Keratinocyte (primary cell): ENCODE data around the gene DNAJA3. TPM values are rescaled to one million over a fixed set of nuclear protein-coding genes. Genes with fewer than 3 reads are reported as not detected.

ENCODE experiments used
- DNase-seq: peaks from one replicate; pipeline ENCODE4 v3.0.0-alpha.2; 2011; ENCODE audit warnings: low read depth, missing footprints, low spot score
- FAIRE-seq: peaks from 2 replicates; lab custom pipeline; 2011; peaks lifted over from hg19 to GRCh38; lab: Jason Lieb, UNC
- H2AFZ ChIP-seq: 2 replicates; pipeline ENCODE4 v1.6.0; 2012; ENCODE audit warnings: low read length, control low read depth, inconsistent platforms; ENCODE audit not compliant: control insufficient read depth
- H3K27ac ChIP-seq: 2 replicates; pipeline ENCODE4 v1.5.1; 2011; ENCODE audit warnings: low read length; ENCODE audit not compliant: control insufficient read depth, insufficient read depth
- H3K27me3 ChIP-seq: 3 replicates; pipeline ENCODE4 v1.6.0; 2011; ENCODE audit warnings: low read length; ENCODE audit not compliant: control insufficient read depth, insufficient read depth; ENCODE audit errors: extremely low read depth
- H3K36me3 ChIP-seq, 2 experiments: 2 replicates in 1 of 2; 3 replicates in 1 of 2; pipeline ENCODE4 v1.5.1; 2011; ENCODE audit warnings: low read length in 2 of 2, mild to moderate bottlenecking in 1 of 2; ENCODE audit not compliant: control insufficient read depth in 2 of 2, insufficient read depth in 2 of 2; ENCODE audit errors: extremely low read depth in 1 of 2
- H3K4me1 ChIP-seq: 3 replicates; pipeline ENCODE4 v1.5.1; 2011; ENCODE audit warnings: low read length; ENCODE audit not compliant: control insufficient read depth, insufficient read depth; ENCODE audit errors: extremely low read depth
- H3K4me2 ChIP-seq: 3 replicates; pipeline ENCODE4 v1.6.0; 2011; ENCODE audit warnings: low read depth, low read length; ENCODE audit not compliant: control insufficient read depth, insufficient read depth; ENCODE audit errors: extremely low read depth
- H3K4me3 ChIP-seq, 3 experiments: fragments of 200-600 bp in 1 of 3; sonication (generic) in 1 of 3; 2 replicates in 2 of 3; 3 replicates in 1 of 3; pipeline ENCODE4 v1.5.1; 2011 to 2016; ENCODE audit warnings: low read length in 3 of 3, mild to moderate bottlenecking in 3 of 3, control low read depth in 2 of 3, inconsistent platforms in 1 of 3, low read depth in 1 of 3, mixed read lengths in 1 of 3, mixed run types in 1 of 3, moderate library complexity in 1 of 3; ENCODE audit not compliant: control insufficient read depth in 2 of 3, insufficient read depth in 2 of 3; ENCODE audit errors: extremely low read depth in 1 of 3
- H3K79me2 ChIP-seq: 2 replicates; pipeline ENCODE4 v1.6.0; 2012; ENCODE audit warnings: low read length; ENCODE audit not compliant: control insufficient read depth, insufficient read depth
- H3K9ac ChIP-seq: 3 replicates; pipeline ENCODE4 v1.6.0; 2011; ENCODE audit warnings: low read length; ENCODE audit not compliant: control insufficient read depth, insufficient read depth; ENCODE audit errors: extremely low read depth
- H3K9me1 ChIP-seq: 3 replicates; pipeline ENCODE4 v1.6.0; 2011; ENCODE audit warnings: low read length; ENCODE audit not compliant: control insufficient read depth, insufficient read depth; ENCODE audit errors: extremely low read depth
- H3K9me3 ChIP-seq: 2 replicates; pipeline ENCODE4 v1.5.1; 2012; ENCODE audit warnings: low read depth, low read length; ENCODE audit not compliant: control insufficient read depth
- H4K20me1 ChIP-seq: 3 replicates; pipeline ENCODE4 v1.6.0; 2011; ENCODE audit warnings: low read length; ENCODE audit not compliant: control insufficient read depth, insufficient read depth; ENCODE audit errors: extremely low read depth
- CTCF ChIP-seq, 3 experiments: IDR thresholded peaks in 1 of 3; conservative IDR thresholded peaks in 1 of 3; optimal IDR thresholded peaks in 1 of 3; 2 replicates in 2 of 3; 3 replicates in 1 of 3; pipeline versions ENCODE3 to v1.5.1; 2011; ENCODE audit warnings: low read length in 3 of 3, mild to moderate bottlenecking in 3 of 3, moderate library complexity in 2 of 3, control low read depth in 1 of 3, inconsistent platforms in 1 of 3; ENCODE audit not compliant: insufficient read depth in 2 of 3; ENCODE audit errors: extremely low read depth in 1 of 3
- EZH2 ChIP-seq: IDR thresholded peaks from one replicate; pipeline ENCODE4 v1.6.1; 2012; ENCODE audit warnings: inconsistent platforms, mild to moderate bottlenecking, low read length, moderate library complexity
- dilution Hi-C: fragments of 300-500 bp; cut with MboI; formaldehyde crosslinking; loops from one replicate; pipeline ENCODE4 v1.7.0; 2020; ENCODE audit warnings: low sequenced_read_pairs; ENCODE audit not compliant: extremely low pct_ligation_motif_present
- polyA plus RNA-seq, 5 experiments: library from polyadenylated mRNA; depleted of rRNA in 3 of 5; stranded (reverse) in 3 of 5; stranded (forward) in 1 of 5; unstranded in 1 of 5; fragments of >200 nt; gene quantifications; 1 replicate in 1 of 5; 2 replicates in 3 of 5; 3 replicates in 1 of 5; pipeline versions ENCODE4 v1.2.1 to v1.2.3, GENCODE V29; 2011 to 2012; ENCODE audit warnings: missing spikeins in 2 of 5, low read depth in 1 of 5, low replicate concordance in 1 of 5

The DNAJA3 gene
- polyA plus RNA-seq, 1 donor (not counting 4 experiments of a cell fraction or from before 2014, with no cell fraction given): 48.4 TPM

GRCh38 chr16:4387781-4388180 is 37.9 kb upstream of the DNAJA3 start:
- H3K79me2 ChIP-seq: no peaks in the 10 kb centered on the region
- H3K36me3 ChIP-seq: peaks cover 3 to 28% of the 10 kb centered on the region in 2 experiments
- no peak for TF ChIP-seq CTCF (optimal IDR thresholded peaks at IDR 0.05 in 1 of 3, IDR thresholded peaks at IDR 0.05 in 1 of 3, conservative IDR thresholded peaks at IDR 0.05 in 1 of 3; ENCODE audit: extremely low read depth in 1 of 3, insufficient read depth in 2 of 3, low read length in 3 of 3)
- no peak for TF ChIP-seq EZH2
- no peak overlapping the region for H3K4me3 ChIP-seq
- H3K27ac ChIP-seq: no peak overlapping the region
- H4K20me1 ChIP-seq: peaks cover 3% of the 10 kb centered on the region
- no peaks in the 10 kb centered on the region for H3K27me3 ChIP-seq
- H3K9ac ChIP-seq: no peak overlapping the region
- H3K9me1 ChIP-seq: no peaks in the 10 kb centered on the region
- dilution Hi-C loops: no loop called here
- H3K4me2 ChIP-seq: no peak overlapping the region
- peaks cover 5% of the 10 kb centered on the region for H3K4me1 ChIP-seq
- no peak overlapping the region for H2AFZ ChIP-seq
- FAIRE-seq: no peak
- no peaks in the 10 kb centered on the region for H3K9me3 ChIP-seq
- no peak for DNase-seq

GRCh38 chr16:4388271-4389021 is 37.2 kb upstream of the DNAJA3 start:
- no peak overlapping the region for H3K27ac ChIP-seq
- H3K36me3 ChIP-seq: peaks cover 9 to 27% of the 10 kb centered on the region in 2 experiments

More at GRCh38 chr16:4388271-4389021, 37.2 kb upstream of the DNAJA3 start:
- no peak overlapping the region for H3K9ac ChIP-seq
- H3K4me1 ChIP-seq: peaks cover 11% of the 10 kb centered on the region
- peaks cover 3% of the 10 kb centered on the region for H4K20me1 ChIP-seq
- no peak for FAIRE-seq
- H3K4me2 ChIP-seq: no peak overlapping the region
- dilution Hi-C loops: no loop called here
- H3K79me2 ChIP-seq: no peaks in the 10 kb centered on the region
- no peak overlapping the region for H2AFZ ChIP-seq
- H3K9me1 ChIP-seq: no peaks in the 10 kb centered on the region
- H3K27me3 ChIP-seq: no peaks in the 10 kb centered on the region
- no peaks in the 10 kb centered on the region for H3K9me3 ChIP-seq
- TF ChIP-seq CTCF (optimal IDR thresholded peaks at IDR 0.05 in 1 of 3, IDR thresholded peaks at IDR 0.05 in 1 of 3, conservative IDR thresholded peaks at IDR 0.05 in 1 of 3; ENCODE audit: extremely low read depth in 1 of 3, insufficient read depth in 2 of 3, low read length in 3 of 3) (no peak), EZH2 (no peak)
- no peak overlapping the region for H3K4me3 ChIP-seq
- DNase-seq: no peak
